SK-N-SH (cell line): ENCODE measurements around the gene SCRG1. TPM values are rescaled to one million over a fixed set of nuclear protein-coding genes. Genes with fewer than 3 reads are reported as not detected.

Experiments
- CTCF ChIA-PET: fragments of 300-600, 350-600 bp; formaldehyde crosslinking; extraction: SDS; loops from one replicate; lab custom pipeline; 2021; lab: Yijun Ruan, JAX
- POLR2A ChIA-PET: fragments of 350-600 bp; sonication (Branson Sonifier 250); formaldehyde crosslinking; extraction: SDS; loops from one replicate; lab custom pipeline; 2020; ENCODE audit warnings: antibody characterized with exemption, inconsistent platforms; lab: Yijun Ruan, JAX
- DNase-seq: peaks from one replicate; pipeline ENCODE4 v3.0.0; 2012
- H2AFZ ChIP-seq: fragments of 200-600 bp; sonication (generic); 2 replicates; pipeline ENCODE4 v1.8.1; 2016; ENCODE audit warnings: antibody characterized with exemption, mild to moderate bottlenecking, low read depth
- H3F3A ChIP-seq: fragments of 200-600 bp; sonication (generic); replicated peaks from 2 replicates; pipeline ENCODE3; 2016; ENCODE audit warnings: antibody characterized with exemption, mild to moderate bottlenecking; ENCODE audit not compliant: insufficient read depth
- H3K27ac ChIP-seq, 2 experiments: fragments of 200-500 bp in 1 of 2; fragments of 200-600 bp in 1 of 2; sonication (Bioruptor generic) in 1 of 2; sonication (generic), shearing (Covaris generic) in 1 of 2; 2 replicates each; pipeline versions ENCODE4 v1.5.1 to v1.6.1; 2014 to 2016; ENCODE audit warnings: low read depth in 2 of 2, inconsistent platforms in 1 of 2, low read length in 1 of 2, mild to moderate bottlenecking in 1 of 2, mixed read lengths in 1 of 2
- H3K27me3 ChIP-seq: fragments of 200-600 bp; sonication (generic), shearing (Covaris generic); 2 replicates; pipeline ENCODE4 v1.6.1; 2016; ENCODE audit warnings: mixed run types; ENCODE audit not compliant: insufficient read depth
- H3K36me3 ChIP-seq, 2 experiments: fragments of 200-500 bp in 1 of 2; fragments of 200-600 bp in 1 of 2; sonication (Bioruptor generic) in 1 of 2; sonication (generic) in 1 of 2; replicated peaks in 1 of 2; 2 replicates each; pipeline versions ENCODE3 to v1.5.1; 2014 to 2016; ENCODE audit warnings: low read length in 1 of 2, mild to moderate bottlenecking in 1 of 2; ENCODE audit not compliant: insufficient read depth in 2 of 2, control insufficient read depth in 1 of 2
- H3K4me1 ChIP-seq, 2 experiments: fragments of 200-500 bp in 1 of 2; fragments of 200-600 bp in 1 of 2; sonication (Bioruptor generic) in 1 of 2; sonication (generic), shearing (Covaris generic) in 1 of 2; 2 replicates each; pipeline versions ENCODE4 v1.5.1 to v1.6.1; 2014 to 2016; ENCODE audit warnings: low read depth in 1 of 2, low read length in 1 of 2, mixed run types in 1 of 2; ENCODE audit not compliant: insufficient read depth in 2 of 2, control insufficient read depth in 1 of 2
- H3K4me2 ChIP-seq: fragments of 200-600 bp; sonication (generic), shearing (Covaris generic); 2 replicates; pipeline ENCODE4 v1.6.1; 2017; ENCODE audit warnings: mixed run types
- H3K4me3 ChIP-seq, 2 experiments: fragments of 200-500 bp in 1 of 2; fragments of 200-600 bp in 1 of 2; sonication (Bioruptor generic) in 1 of 2; sonication (generic), shearing (Covaris generic) in 1 of 2; 2 replicates each; pipeline versions ENCODE4 v1.5.1 to v1.8.1; 2014 to 2016; ENCODE audit warnings: low read depth in 2 of 2, inconsistent platforms in 1 of 2, low read length in 1 of 2, mild to moderate bottlenecking in 1 of 2, mixed read lengths in 1 of 2, moderate library complexity in 1 of 2
- H3K79me2 ChIP-seq: fragments of 200-600 bp; sonication (generic); 2 replicates; pipeline ENCODE4 v1.8.1; 2017; ENCODE audit warnings: mild to moderate bottlenecking; ENCODE audit not compliant: insufficient read depth
- H3K9ac ChIP-seq: fragments of 200-600 bp; sonication (generic); 2 replicates; pipeline ENCODE4 v1.6.1; 2017; ENCODE audit warnings: mixed run types
- H3K9me2 ChIP-seq: fragments of 200-600 bp; sonication (generic); 2 replicates; pipeline ENCODE4 v1.6.1; 2017; ENCODE audit warnings: mixed run types
- H3K9me3 ChIP-seq: fragments of 200-600 bp; sonication (generic); 2 replicates; pipeline ENCODE4 v1.6.1; 2017; ENCODE audit warnings: mixed run types, mild to moderate bottlenecking, moderate library complexity
- H4K20me1 ChIP-seq: fragments of 200-600 bp; sonication (generic); 2 replicates; pipeline ENCODE4 v1.6.1; 2017; ENCODE audit warnings: mild to moderate bottlenecking, mixed run types; ENCODE audit not compliant: insufficient read depth
- CHD2 ChIP-seq: fragments of 150-350 bp; IDR thresholded peaks from 2 replicates; pipeline ENCODE4 v1.6.1; 2018; ENCODE audit warnings: low read length; ENCODE audit not compliant: partially characterized antibody
- ELF1 ChIP-seq: IDR thresholded peaks from 2 replicates; pipeline ENCODE4 v1.4.0; 2012
- EP300 ChIP-seq, 2 experiments: IDR thresholded peaks; 2 replicates each; pipeline versions ENCODE4 v1.4.0 to v1.6.1; 2012; ENCODE audit warnings: borderline replicate concordance in 1 of 2, low read depth in 1 of 2, low read length in 1 of 2
- EZH2phosphoT487 ChIP-seq: fragments of 200-600 bp; sonication (generic); IDR thresholded peaks from 2 replicates; pipeline ENCODE4 v1.6.1; 2017; ENCODE audit warnings: low read depth, mixed run types, mild to moderate bottlenecking, antibody characterized with exemption, moderate library complexity, borderline replicate concordance
- FOSL2 ChIP-seq: IDR thresholded peaks from 2 replicates; pipeline ENCODE4 v1.4.0; 2012; ENCODE audit warnings: low read depth, mild to moderate bottlenecking, moderate library complexity, borderline replicate concordance
- GABPA ChIP-seq: IDR thresholded peaks from 2 replicates; pipeline ENCODE4 v1.4.0; 2012; ENCODE audit warnings: low read depth, mild to moderate bottlenecking
- IRF3 ChIP-seq: fragments of 150-350 bp; IDR thresholded peaks from 2 replicates; pipeline ENCODE4 v1.6.1; 2016; ENCODE audit warnings: mild to moderate bottlenecking, low read depth, low read length
- JUND ChIP-seq: IDR thresholded peaks from 2 replicates; pipeline ENCODE4 v1.4.0; 2012
- NFIC ChIP-seq: IDR thresholded peaks from 2 replicates; pipeline ENCODE4 v1.4.0; 2012; ENCODE audit warnings: borderline replicate concordance
- PBX3 ChIP-seq: IDR thresholded peaks from 2 replicates; pipeline ENCODE4; 2012
- RAD21 ChIP-seq: IDR thresholded peaks from 2 replicates; pipeline ENCODE4 v1.6.1; 2012; ENCODE audit warnings: mild to moderate bottlenecking, low read length
- RCOR1 ChIP-seq: fragments of 150-350 bp; IDR thresholded peaks from 2 replicates; pipeline ENCODE4 v1.6.1; 2017; ENCODE audit warnings: antibody characterized with exemption, low read length
- REST ChIP-seq: IDR thresholded peaks from 2 replicates; pipeline ENCODE4 v1.6.1; 2012; ENCODE audit warnings: mild to moderate bottlenecking, low read depth, low read length, moderate library complexity
- RXRA ChIP-seq: IDR thresholded peaks from 2 replicates; pipeline ENCODE4 v1.4.0; 2012; ENCODE audit warnings: low read depth, mild to moderate bottlenecking, borderline replicate concordance
- SIN3A ChIP-seq: IDR thresholded peaks from 2 replicates; pipeline ENCODE4 v1.6.1; 2012; ENCODE audit warnings: low read depth, mild to moderate bottlenecking, low read length, moderate library complexity, borderline replicate concordance
- TAF1 ChIP-seq: IDR thresholded peaks from 2 replicates; pipeline ENCODE4 v1.6.1; 2012; ENCODE audit warnings: low read depth, mild to moderate bottlenecking, low read length, moderate library complexity, borderline replicate concordance
- USF1 ChIP-seq: IDR thresholded peaks from 2 replicates; pipeline ENCODE4 v1.4.0; 2012; ENCODE audit warnings: low read depth, borderline replicate concordance
- USF2 ChIP-seq: fragments of 150-350 bp; IDR thresholded peaks from 2 replicates; pipeline ENCODE4 v1.6.1; 2017; ENCODE audit warnings: antibody characterized with exemption, low read length, low read depth, borderline replicate concordance
- YY1 ChIP-seq: IDR thresholded peaks from 2 replicates; pipeline ENCODE4 v1.4.0; 2012; ENCODE audit warnings: low read depth, mild to moderate bottlenecking
- WGBS: methylation state at CpG from one replicate; pipeline ENCODE4 v1.1.6; 2017; ENCODE audit warnings: low lambda C conversion rate; 5-methylcytosine and 5-hydroxymethylcytosine counted together
- polyA plus RNA-seq, 3 experiments: library from polyadenylated mRNA; depleted of rRNA; stranded (reverse); fragments of >200 nt; gene quantifications; 2 replicates each; pipeline ENCODE4 v1.2.3, GENCODE V29; 2012

Gene SCRG1
- polyA plus RNA-seq, 1 of the 3 experiments (the other 2 are of a cell fraction): 0.16 TPM

- TF ChIP-seq GABPA (no peak), YY1 (no peak), USF2 (no peak)
- Histone ChIP-seq H3F3A (peaks cover 35% of the 10 kb centered on the region), H2AFZ (peak overlapping the region; percentile 76), H3K27ac (peak overlapping the region; percentile 91 to 94), H3K4me1 (peaks cover 6 to 18% of the 10 kb centered on the region in 2 experiments), H3K9me2 (no peaks in the 10 kb centered on the region), H3K9ac (peak overlapping the region; percentile 77), H3K36me3 (peaks cover 0 to 1% of the 10 kb centered on the region in 2 experiments), H3K4me3 (peak overlapping the region; percentile 78 to 92), H3K79me2 (peaks cover 45% of the 10 kb centered on the region), H3K27me3 (no peaks in the 10 kb centered on the region), H3K9me3 (no peaks in the 10 kb centered on the region), H4K20me1 (no peaks in the 10 kb centered on the region), H3K4me2 (peak overlapping the region; percentile 78)
- DNase-seq: peak; percentile 31
- CTCF ChIA-PET: interaction anchor here (0.8 to 3.7 kb wide), 5 partner anchors 9 to 50 kb away, joined by 3 to 17 read pairs (median 4); no protein-coding TSS in a partner anchor
- POLR2A ChIA-PET: interaction anchor here (0.9 to 3.8 kb wide), 8 partner anchors 36 to 782 kb away, joined by 3 to 69 read pairs (median 3); partner anchors contain the start of gene HMGB2
- WGBS: 1% methylated on average over 12 of the region's 14 CpGs
These were observed 28.8 kb downstream of the SCRG1 start for GRCh38 chr4:173370130-173370476.

GRCh38 chr4:173367946-173368345 is 31.0 kb downstream of the SCRG1 start:
- Histone ChIP-seq H3K36me3 (no peaks in the 10 kb centered on the region), H2AFZ (peak overlapping the region; percentile 77), H3K9me3 (no peaks in the 10 kb centered on the region), H3K4me1 (peaks cover 6 to 8% of the 10 kb centered on the region in 2 experiments; a peak in 3 of 4 replicates), H3K4me3 (peak overlapping the region; percentile 1 to 8; a peak in 2 of 4 replicates), H3K27me3 (no peaks in the 10 kb centered on the region), H3K4me2 (peak overlapping the region; percentile 78), H3K9me2 (no peaks in the 10 kb centered on the region), H3K9ac (no peak overlapping the region), H3K79me2 (peaks cover 24% of the 10 kb centered on the region), H3F3A (peaks cover 36% of the 10 kb centered on the region), H3K27ac (peak overlapping the region; percentile 10 to 30), H4K20me1 (no peaks in the 10 kb centered on the region)
- DNase-seq: no peak
- WGBS: 28% methylated on average over 4 of the region's 4 CpGs
- POLR2A ChIA-PET: interaction anchor here (1.8 kb wide), 1 partner anchor 33 kb away, joined by 12 read pairs; the partner anchor contains the start of gene HMGB2
- CTCF ChIA-PET: interaction anchor here (1.1 to 3.7 kb wide), 7 partner anchors 13 to 140 kb away, joined by 3 to 17 read pairs (median 3); no protein-coding TSS in a partner anchor
- TF ChIP-seq ELF1 (no peak), RAD21 (no peak), REST (no peak), EP300 (IDR thresholded peaks at IDR 0.05; ENCODE audit: borderline replicate concordance in 1 of 2, low read depth in 1 of 2, low read length in 1 of 2) (no peak), GABPA (no peak), CHD2 (no peak), EZH2phosphoT487 (no peak), YY1 (no peak), PBX3 (no peak), IRF3 (no peak), USF1 (no peak), FOSL2 (no peak), RXRA (no peak), TAF1 (no peak), RCOR1 (no peak), JUND (no peak), NFIC (no peak), SIN3A (no peak)
